OCI-LY3 (cell line): Measurements from ENCODE around the gene SQSTM1.

Experiments
- H2AFZ ChIP-seq: fragments of 200-600, 300-600 bp; shearing (Covaris generic); 2 replicates; pipeline ENCODE4 v1.6.0; 2014; ENCODE audit warnings: antibody characterized with exemption, low read depth, low read length
- H3K27ac ChIP-seq: fragments of 200-600, 300-600 bp; sonication (generic); 2 replicates; pipeline ENCODE4 v1.5.1; 2014; ENCODE audit warnings: mild to moderate bottlenecking, low read length, moderate library complexity, mixed read lengths
- H3K27me3 ChIP-seq: fragments of 200-600, 300-600 bp; sonication (generic); 2 replicates; pipeline ENCODE4 v1.6.1; 2014; ENCODE audit warnings: low read depth, low read length, mixed read lengths
- H3K36me3 ChIP-seq: fragments of 200-600, 300-600 bp; sonication (generic); replicated peaks from 2 replicates; pipeline ENCODE3; 2014; ENCODE audit warnings: low read depth, low read length, mixed read lengths
- H3K4me1 ChIP-seq: fragments of 300-600, 200-600 bp; sonication (generic); 2 replicates; pipeline ENCODE4 v1.6.1; 2014; ENCODE audit warnings: low read length, mixed read lengths
- H3K4me2 ChIP-seq: fragments of 200-600, 300-600 bp; sonication (generic); 2 replicates; pipeline ENCODE4 v1.6.1; 2014; ENCODE audit warnings: low read length, mixed read lengths
- H3K4me3 ChIP-seq: fragments of 300-600, 200-600 bp; sonication (generic); 2 replicates; pipeline ENCODE4 v1.5.1; 2014; ENCODE audit warnings: antibody characterized with exemption, mild to moderate bottlenecking, low read length, moderate library complexity
- H3K79me2 ChIP-seq: fragments of 300-600, 200-600 bp; shearing (Covaris generic); 2 replicates; pipeline ENCODE4 v1.6.1; 2014; ENCODE audit warnings: mild to moderate bottlenecking, low read length, mixed read lengths
- H3K9ac ChIP-seq: fragments of 300-600, 200-600 bp; shearing (Covaris generic); 2 replicates; pipeline ENCODE4 v1.6.0; 2014; ENCODE audit warnings: mild to moderate bottlenecking, low read length, moderate library complexity
- H3K9me3 ChIP-seq: fragments of 200-600, 300-600 bp; shearing (Covaris generic); 2 replicates; pipeline ENCODE4 v1.6.1; 2014; ENCODE audit warnings: low read length, mixed read lengths; ENCODE audit not compliant: insufficient read depth
- H4K20me1 ChIP-seq: fragments of 200-600, 300-600 bp; sonication (generic); 2 replicates; pipeline ENCODE4 v1.6.1; 2016; ENCODE audit warnings: low read length, mixed read lengths; ENCODE audit not compliant: insufficient read depth
- CTCF ChIP-seq: fragments of 200-600, 300-600 bp; sonication (generic); IDR thresholded peaks from 2 replicates; pipeline ENCODE4 v1.5.1; 2014; ENCODE audit warnings: antibody characterized with exemption, low read length, low read depth
- EZH2phosphoT487 ChIP-seq: fragments of 200-600 bp; shearing (Covaris generic); IDR thresholded peaks from 2 replicates; pipeline ENCODE4 v1.6.1; 2018; ENCODE audit warnings: antibody characterized with exemption, mixed run types, low read depth

Gene SQSTM1

DNA sequence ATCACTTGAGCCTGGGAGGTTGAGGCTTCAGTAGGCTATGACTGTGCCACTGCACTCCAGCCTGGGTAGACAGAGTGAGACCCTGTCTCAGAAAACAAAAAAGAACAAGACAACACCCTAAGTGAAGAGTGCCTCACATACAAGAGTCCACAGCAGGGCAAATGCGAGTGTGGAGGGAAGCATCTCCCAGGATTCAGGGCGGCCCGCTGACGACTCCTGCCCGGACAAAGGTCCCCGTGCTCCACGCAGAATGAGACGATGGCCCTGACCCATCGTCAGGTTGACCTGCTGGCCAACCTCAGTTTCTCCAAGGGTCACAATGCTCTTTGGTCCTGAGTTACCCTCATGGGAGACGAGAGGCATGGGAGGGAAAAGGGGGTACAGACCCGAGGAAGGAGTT, 19.6 kb downstream of the SQSTM1 start:
- Histone ChIP-seq H3K4me3 (no peak overlapping the region), H3K9me3 (peaks cover 8% of the 10 kb centered on the region; the same call in 1 of the 2 replicates), H3K9ac (no peak overlapping the region), H3K27me3 (no peaks in the 10 kb centered on the region), H3K79me2 (no peaks in the 10 kb centered on the region), H3K4me2 (no peak overlapping the region), H2AFZ (no peak overlapping the region), H3K27ac (no peak overlapping the region), H4K20me1 (peaks cover 20% of the 10 kb centered on the region; the same call in 1 of the 2 replicates), H3K36me3 (peaks cover 59% of the 10 kb centered on the region), H3K4me1 (no peaks in the 10 kb centered on the region)
- TF ChIP-seq CTCF = no peak
- TF ChIP-seq EZH2phosphoT487 = no peak

DNA sequence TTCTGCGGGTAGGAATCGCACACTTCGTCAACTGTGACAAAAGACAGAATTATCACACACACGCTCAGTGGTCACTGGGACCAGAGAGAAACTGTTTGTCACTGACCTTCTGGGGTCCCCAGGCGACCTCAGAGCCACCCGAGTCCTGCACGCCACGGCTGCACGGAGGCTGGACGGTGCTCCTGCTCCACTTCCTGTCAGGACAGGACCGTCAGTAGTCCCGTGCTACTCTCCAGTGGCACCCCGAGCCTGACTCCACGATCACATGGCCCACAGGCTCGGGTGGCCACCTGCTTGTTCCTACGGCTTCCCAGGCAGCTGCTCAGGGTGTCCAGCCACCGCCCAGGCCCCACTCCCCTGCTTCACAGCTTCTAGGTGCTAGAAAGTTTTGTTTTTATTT, 20.1 kb downstream of the SQSTM1 start:
- no peak overlapping the region for H3K4me3 ChIP-seq
- H3K36me3 ChIP-seq = peaks cover 63% of the 10 kb centered on the region
- H3K9me3 ChIP-seq = peaks cover 8% of the 10 kb centered on the region; the same call in 1 of the 2 replicates

DNA sequence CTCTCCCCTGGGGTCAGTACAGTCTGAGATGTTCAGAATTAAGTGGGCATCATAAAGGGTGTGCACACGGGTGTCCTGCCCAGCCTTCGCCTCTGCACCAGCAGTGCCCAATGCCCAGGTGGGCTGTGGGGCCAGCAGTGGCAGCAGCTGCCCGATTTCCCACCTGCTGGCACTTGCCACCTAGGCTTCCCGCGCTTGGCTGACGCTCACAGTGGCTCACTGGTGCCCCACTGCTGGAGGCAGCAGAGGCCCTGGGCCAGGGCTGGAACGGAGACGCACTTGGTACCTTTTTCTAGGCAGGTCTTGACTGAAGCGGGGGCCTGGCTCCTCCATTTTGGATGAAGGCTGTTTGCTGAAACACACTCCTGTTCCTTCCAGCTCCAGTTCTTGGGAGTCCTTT, 20.9 kb downstream of the SQSTM1 start:
- Histone ChIP-seq H3K79me2 (no peaks in the 10 kb centered on the region), H3K9me3 (peaks cover 8% of the 10 kb centered on the region; the same call in 1 of the 2 replicates), H3K4me2 (no peak overlapping the region), H3K4me3 (no peak overlapping the region), H4K20me1 (peaks cover 17% of the 10 kb centered on the region; the same call in 1 of the 2 replicates), H3K27ac (no peak overlapping the region), H3K9ac (no peak overlapping the region), H3K36me3 (peaks cover 64% of the 10 kb centered on the region), H3K4me1 (no peaks in the 10 kb centered on the region), H3K27me3 (no peaks in the 10 kb centered on the region), H2AFZ (no peak overlapping the region)
- TF ChIP-seq EZH2phosphoT487 (no peak), CTCF (no peak)

More for the DNA sequence above, 20.1 kb downstream of the SQSTM1 start:
- Histone ChIP-seq H4K20me1 (peaks cover 20% of the 10 kb centered on the region; the same call in 1 of the 2 replicates), H3K27ac (no peak overlapping the region), H3K27me3 (no peaks in the 10 kb centered on the region), H3K79me2 (no peaks in the 10 kb centered on the region), H3K9ac (no peak overlapping the region), H3K4me1 (no peaks in the 10 kb centered on the region), H3K4me2 (no peak overlapping the region), H2AFZ (no peak overlapping the region)
- no peak for TF ChIP-seq CTCF
- no peak for TF ChIP-seq EZH2phosphoT487

- H3K9me3 ChIP-seq = no peaks in the 10 kb centered on the region
- no peaks in the 10 kb centered on the region for H4K20me1 ChIP-seq
- H3K4me1 ChIP-seq = peaks cover 22% of the 10 kb centered on the region
- TF ChIP-seq EZH2phosphoT487 (no peak), CTCF (no peak)
- H2AFZ ChIP-seq = no peak overlapping the region
- no peaks in the 10 kb centered on the region for H3K27me3 ChIP-seq
- peaks cover 43% of the 10 kb centered on the region for H3K79me2 ChIP-seq
- peak overlapping the region; percentile 53 for H3K4me3 ChIP-seq
- peaks cover 45% of the 10 kb centered on the region for H3K36me3 ChIP-seq
- H3K27ac ChIP-seq = peak overlapping the region; percentile 87
- peak overlapping the region; percentile 33; the same call in 1 of the 2 replicates for H3K9ac ChIP-seq
- H3K4me2 ChIP-seq = peak overlapping the region; percentile 78
These were observed 32.4 kb downstream of the SQSTM1 start for GRCh38 chr5:179852993-179853547.
